ENCODE data around the gene SKI. TPM values are rescaled to one million over a fixed set of nuclear protein-coding genes. Genes with fewer than 3 reads are reported as not detected.

SKI gene
- total and polyA plus RNA-seq, 10 of the 15 experiments (the other 5 are each of a cell fraction or from before 2014, with no cell fraction given): 0.03 to 14.9 (median 0.96) TPM

- ChIA-PET POLR2A (no interaction called here), RAD21 (ENCODE audit: unreplicated experiment) (no interaction called here), CTCF (interaction anchor here (0.6 kb wide), 1 partner anchor 8 kb away, joined by 3 read pairs; no protein-coding TSS in a partner anchor), SMC1A (ENCODE audit: uncharacterized antibody, unreplicated experiment) (no interaction called here)
- no TSS peak for BruUV-seq (replicated peaks)
- Histone ChIP-seq H3K4me3 (no peak overlapping the region), H3K9me3 (replicated peaks; ENCODE audit: control insufficient read depth, insufficient read depth, low read length) (no peaks in the 10 kb centered on the region), H4K20me1 (ENCODE audit: control insufficient read depth, insufficient read depth) (no peaks in the 10 kb centered on the region), H3K4me2 (ENCODE audit: control insufficient read depth, insufficient read depth) (no peak overlapping the region), H3K27me3 (replicated peaks in 1 of 2; ENCODE audit: control insufficient read depth in 2 of 2, insufficient read depth in 2 of 2, low read length in 1 of 2) (no peaks in the 10 kb centered on the region), H3K36me3 (ENCODE audit: control insufficient read depth in 2 of 2, insufficient read depth in 2 of 2, low read length in 1 of 2) (peaks cover 0 to 5% of the 10 kb centered on the region in 2 experiments; a peak in 2 of 4 replicates), H3K27ac (ENCODE audit: control insufficient read depth, insufficient read depth) (no peak overlapping the region), H3K9ac (ENCODE audit: control insufficient read depth, insufficient read depth, low read length) (no peak overlapping the region), H2AFZ (ENCODE audit: control insufficient read depth, low read depth, low read length) (no peak overlapping the region), H3K79me2 (ENCODE audit: control insufficient read depth, insufficient read depth, low read length) (peaks cover 3% of the 10 kb centered on the region), H3K4me1 (ENCODE audit: control insufficient read depth, insufficient read depth, low read length) (peaks cover 7% of the 10 kb centered on the region; the same call in 1 of the 2 replicates)
- in situ Hi-C loops (cut with MboI): no loop called here
- intact Hi-C loops (cut with micrococcal nuclease; ENCODE audit: unreplicated experiment): no loop called here
- TF ChIP-seq ZNF592 (IDR thresholded peaks at IDR 0.05): no peak
- no peak for TF ChIP-seq BCLAF1 (IDR thresholded peaks at IDR 0.05)
- no peak for TF ChIP-seq MEF2B (IDR thresholded peaks at IDR 0.05; ENCODE audit: partially characterized antibody, poor library complexity, severe bottlenecking)
- no peak for TF ChIP-seq KLF5 (IDR thresholded peaks at IDR 0.05; ENCODE audit: partially characterized antibody)
- no peak for TF ChIP-seq HDAC6 (IDR thresholded peaks at IDR 0.05; ENCODE audit: unreplicated experiment)
- no peak for TF ChIP-seq IRF3 (IDR thresholded peaks at IDR 0.05)
- TF ChIP-seq TBL1XR1 (IDR thresholded peaks at IDR 0.05; ENCODE audit: low read depth, low read length): no peak
- TF ChIP-seq MYB (IDR thresholded peaks at IDR 0.05; ENCODE audit: borderline replicate concordance, low read depth, low read length): no peak
- no peak for TF ChIP-seq FOXK2 (IDR thresholded peaks at IDR 0.05)
- DNase-seq (ENCODE audit: low read depth, low spot score): no peak
- WGBS (ENCODE audit: insufficient coverage, insufficient replicate concordance, low lambda C conversion rate, missing lambda C conversion rate): 95% methylated on average over 11 of the region's 13 CpGs
- no peak for ATAC-seq
- FAIRE-seq: no peak
These were observed 13.7 kb downstream of the SKI start for GRCh38 chr1:2241820-2242219.
